HG02973 (cell line): ENCODE measurements around the gene RNF225.
A peak's percentile ranks its signal among the peaks of the same experiment; 100 is the strongest.
"Not testable (repeated sequence)": the region's sequence is repeated elsewhere in the genome, so short reads cannot be mapped to it uniquely, and the experiment has no call there.

ENCODE experiments used
- ATAC-seq: cut with Tn5 transposase; IDR thresholded peaks from one replicate; pipeline ENCODE4 v1.9.1; 2021; ENCODE audit warnings: moderate library complexity; ENCODE audit not compliant: unreplicated experiment

Gene RNF225

DNA sequence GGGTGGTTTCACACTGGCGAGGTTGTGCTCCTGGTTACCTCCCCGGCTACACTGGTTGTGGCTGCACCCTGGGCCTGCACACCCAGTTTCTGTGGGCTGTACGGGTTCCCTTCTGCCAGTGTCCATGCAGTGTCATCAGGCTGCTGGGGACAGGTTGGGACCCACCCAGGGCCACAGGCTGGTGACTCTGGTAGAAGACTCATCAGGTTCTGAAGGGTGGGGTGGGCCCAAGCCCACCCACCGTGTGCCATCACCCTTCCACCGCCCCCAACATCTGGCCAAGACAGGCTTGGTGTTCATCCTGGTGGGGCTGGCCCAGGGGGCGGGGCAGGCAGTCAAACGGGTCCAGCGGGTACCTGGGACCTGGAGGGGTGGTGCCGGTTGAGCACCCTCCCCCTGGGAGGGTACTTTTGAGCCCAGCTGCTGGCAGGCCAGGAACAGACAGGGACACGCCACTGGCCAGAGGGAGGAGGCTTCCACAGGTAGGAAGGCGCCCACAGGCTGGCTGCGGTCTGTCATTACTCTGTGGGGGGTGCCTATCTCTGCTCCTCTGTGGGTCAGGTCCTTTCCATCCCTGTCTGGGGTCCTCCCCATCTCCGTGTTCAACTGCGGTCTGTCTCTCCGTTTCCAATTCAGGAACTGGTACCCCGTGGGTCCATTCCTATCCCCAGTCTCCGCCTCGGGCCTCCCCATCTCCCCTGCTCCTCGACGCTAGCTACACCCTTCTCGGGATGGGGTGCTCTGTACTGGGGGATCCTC, at the start of gene RNF225:
RNF225 (plus strand) TSS at position 437 of the 759 bp plus-strand sequence. CDS start 434 bp downstream, outside the sequence.
- no peak for ATAC-seq

DNA sequence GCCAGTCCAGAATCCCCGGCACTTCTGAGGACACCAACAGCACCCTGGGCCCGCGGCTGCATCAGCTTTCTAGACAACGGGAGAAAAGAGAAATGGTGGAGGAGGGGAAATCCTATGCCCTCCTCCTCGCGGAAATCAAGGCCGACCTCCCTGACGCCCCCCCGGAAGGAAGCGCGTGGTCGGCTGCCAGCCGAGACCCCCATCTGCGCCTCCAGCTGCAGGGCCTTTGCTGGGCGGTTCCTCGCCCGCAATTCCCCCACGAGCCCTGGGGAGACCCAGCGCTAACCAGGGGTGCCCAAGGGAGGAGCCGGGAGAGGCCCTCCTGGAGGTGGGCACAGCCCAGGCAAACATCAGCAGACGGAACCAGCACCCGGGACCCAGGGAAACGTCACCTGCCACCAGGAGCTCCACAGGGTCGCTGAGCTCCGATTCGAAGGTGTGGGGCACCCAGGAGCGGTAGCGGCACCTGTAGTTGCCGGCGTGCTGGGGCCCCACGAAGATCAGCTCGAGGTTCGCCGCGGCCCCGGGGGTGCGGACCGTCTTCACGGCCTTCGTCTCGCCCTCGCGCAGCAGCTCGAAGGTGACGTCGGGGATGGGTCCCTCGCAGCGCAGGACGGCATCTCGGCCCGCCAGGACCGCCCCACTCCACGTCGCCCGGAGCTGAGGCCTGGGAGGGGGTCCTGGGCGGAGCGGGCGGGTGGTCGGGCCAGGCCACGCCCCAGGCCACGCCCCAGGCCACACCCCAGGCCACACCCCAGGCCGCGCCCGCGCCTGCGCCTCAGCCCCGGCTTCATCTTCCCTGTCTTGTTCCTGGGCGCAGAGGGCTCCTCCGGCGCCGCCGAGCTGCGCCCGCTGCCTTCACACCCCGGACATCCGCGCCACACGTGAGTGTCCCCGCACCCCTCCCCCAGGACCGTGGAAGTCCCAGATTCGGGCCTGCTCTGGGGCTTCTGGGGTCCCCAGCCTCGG, 48.2 kb upstream of the RNF225 start:
- ATAC-seq: peak; percentile 68

DNA sequence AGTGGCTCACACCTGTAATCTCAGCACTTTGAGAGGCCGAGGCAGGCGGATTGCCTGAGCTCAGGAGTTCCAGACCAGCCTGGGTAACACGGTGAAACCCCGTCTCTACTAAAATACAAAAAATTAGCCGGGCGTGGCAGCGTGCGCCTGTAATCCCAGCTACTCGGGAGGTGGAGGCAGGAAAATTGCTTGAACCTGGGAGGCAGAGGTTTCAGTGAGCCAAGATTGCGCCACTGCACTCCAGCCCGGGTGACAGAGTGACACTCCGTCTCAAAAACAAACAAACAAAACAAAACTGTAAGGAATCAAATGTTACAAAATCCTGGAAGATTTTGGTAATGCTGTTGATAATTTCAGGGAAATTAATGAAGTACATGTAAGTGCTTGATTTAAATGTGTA, 47.4 kb upstream of the RNF225 start:
- not testable (repeated sequence) for ATAC-seq

- ATAC-seq: no peak
Observed at GRCh38 chr19:58349590-58349989, 45.9 kb upstream of the RNF225 start.

- ATAC-seq: no peak
Observed at GRCh38 chr19:58350001-58350861, 45.2 kb upstream of the RNF225 start.

DNA sequence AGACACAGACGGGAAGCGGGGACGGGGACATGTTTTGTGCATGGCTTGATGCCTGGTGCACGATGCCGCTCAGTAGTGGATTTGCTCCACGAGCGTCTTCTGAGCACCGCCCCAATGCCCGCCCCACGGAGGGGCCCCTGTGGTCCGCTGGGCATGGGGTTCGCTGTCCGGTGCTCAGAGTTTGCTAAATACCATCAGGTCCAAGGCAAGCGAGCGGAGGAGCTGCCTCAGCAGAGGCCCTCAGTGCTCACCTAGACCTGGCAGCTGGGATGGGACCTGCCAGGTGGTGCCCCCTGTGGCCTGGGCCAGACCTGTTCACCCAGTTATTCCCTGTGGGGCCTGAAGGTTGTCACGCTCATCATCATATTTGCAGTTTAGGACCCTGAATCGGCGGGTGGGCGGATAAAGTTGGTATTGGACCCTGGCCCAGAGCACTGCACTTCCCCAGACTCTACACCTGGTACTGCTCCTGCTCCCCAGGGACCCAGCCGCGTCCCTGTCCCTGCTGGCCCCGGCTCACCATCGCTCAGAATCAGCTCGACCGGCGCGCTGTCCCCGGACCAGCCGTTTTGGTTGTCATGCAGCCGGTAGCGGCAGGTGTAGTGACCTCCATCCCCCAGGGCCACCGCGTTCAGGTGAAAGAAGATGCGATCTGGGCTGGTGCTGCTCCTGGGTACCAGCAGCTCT, 44.4 kb upstream of the RNF225 start:
- ATAC-seq: no peak

- ATAC-seq: no peak
Observed at GRCh38 chr19:58351558-58351878, 43.9 kb upstream of the RNF225 start.

DNA sequence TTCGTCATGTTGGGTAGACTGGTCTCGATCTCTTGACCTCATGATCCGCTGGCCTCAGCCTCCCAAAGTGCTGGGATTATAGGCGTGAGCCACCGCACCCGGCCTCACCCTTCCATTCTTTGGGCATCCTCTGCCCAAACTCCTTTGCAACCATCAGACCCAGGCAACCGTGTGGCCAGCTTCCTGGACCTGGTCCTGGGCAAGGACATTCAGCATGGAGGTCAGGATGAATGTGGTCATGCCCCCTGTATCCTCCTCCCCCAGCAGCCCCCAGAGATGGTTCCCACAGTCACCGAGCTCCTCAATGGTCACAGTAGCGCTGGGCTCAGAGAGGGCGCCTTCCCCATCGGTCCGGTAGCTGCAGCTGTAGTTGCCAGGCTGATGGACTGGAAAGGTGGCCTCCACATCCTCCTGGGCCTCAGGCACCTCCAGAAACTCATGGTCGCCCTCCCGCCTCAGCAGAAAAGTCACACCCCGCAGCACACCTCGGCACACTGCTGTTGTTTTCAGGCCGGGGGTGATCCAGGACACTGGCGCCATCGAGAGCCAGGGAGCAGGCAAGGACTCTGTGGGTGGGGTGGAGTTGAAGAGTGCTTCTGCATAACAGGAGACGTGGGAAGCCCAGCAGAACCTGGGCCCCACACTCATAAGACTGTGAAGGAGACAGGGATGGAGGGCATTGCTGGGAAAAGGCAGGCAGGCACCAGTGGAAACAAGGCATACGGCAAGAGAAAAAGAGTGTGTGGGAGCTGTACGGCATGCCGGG, 43.3 kb upstream of the RNF225 start:
- no peak for ATAC-seq

GRCh38 chr19:58352760-58353671, 42.4 kb upstream of the RNF225 start, which contains the start of gene A1BG:
Gene A1BG (minus strand): TSS chr19:58353492. CDS start chr19:58353437, 55 bp downstream.
- ATAC-seq: no peak

- no peak for ATAC-seq
Observed at GRCh38 chr19:58353717-58354477, 41.6 kb upstream of the RNF225 start.

- ATAC-seq: no peak
Observed at GRCh38 chr19:58354478-58355030, 40.9 kb upstream of the RNF225 start.

DNA sequence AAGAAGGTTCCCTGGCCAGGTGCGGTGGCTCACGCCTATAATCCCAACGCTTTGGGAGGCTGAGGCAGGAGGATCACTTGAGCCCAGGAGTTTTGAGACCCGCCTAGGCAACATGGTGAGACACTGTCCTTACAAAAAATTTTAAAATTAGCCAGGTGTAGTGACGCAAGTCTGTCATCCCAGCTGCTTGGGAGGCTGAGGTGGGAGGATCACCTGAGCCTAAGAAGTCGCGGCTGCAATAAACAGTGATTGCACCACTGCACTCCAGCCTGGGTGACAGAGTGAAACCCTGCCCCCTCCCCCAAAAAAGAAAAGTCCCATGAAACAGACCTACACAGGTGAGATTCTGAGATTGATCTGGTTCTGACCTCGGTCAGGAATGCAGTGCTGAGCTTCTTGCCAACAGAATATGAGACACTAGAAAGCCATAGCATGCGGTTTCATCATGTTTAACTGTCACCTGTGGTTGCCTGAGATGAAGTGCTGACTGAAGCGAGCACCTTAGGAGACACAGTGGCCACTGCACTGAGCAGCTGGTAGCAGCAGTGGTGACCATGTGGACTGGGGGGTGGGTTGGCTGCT, 40.1 kb upstream of the RNF225 start:
- no peak for ATAC-seq

DNA sequence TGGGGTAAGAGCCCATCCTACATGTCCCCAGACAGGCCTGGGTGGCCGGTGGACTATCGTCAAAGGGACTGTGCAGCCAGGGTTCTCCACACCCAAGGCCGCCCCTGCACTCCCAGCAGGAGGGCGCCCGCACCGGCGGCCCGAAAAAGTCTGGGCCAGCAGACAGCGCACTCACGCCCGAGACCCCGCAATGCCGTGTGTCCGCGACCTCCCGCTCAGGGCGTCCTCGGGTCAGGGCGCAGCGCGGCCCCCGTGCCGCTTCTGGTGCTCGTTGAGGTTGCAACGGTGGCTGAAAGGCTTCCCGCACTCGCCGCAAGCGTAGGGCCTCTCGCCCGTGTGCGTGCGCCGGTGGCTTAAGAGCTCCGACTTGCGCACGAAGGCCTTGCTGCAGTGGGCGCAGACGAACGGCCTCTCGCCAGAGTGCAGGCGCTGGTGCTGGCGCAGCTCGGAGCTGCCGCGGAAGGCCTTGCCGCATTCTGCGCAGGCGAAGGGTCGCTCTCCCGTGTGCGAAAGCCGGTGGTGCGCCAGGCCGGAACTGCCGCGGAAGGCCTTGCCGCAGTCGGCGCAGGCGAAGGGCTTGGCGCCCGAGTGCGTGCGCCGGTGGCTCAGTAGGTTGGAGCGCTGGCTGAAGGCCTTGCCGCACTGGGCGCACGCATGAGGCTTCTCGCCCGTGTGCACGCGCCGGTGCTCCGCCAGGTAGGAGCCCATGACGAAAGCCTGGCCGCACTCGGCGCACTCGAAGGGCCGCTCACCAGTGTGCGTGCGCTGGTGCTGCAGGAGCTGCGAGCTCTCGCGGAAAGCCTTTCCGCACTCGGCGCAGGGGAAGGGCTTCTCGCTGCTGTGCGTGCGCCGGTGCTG, 39.3 kb upstream of the RNF225 start:
- no peak for ATAC-seq

GRCh38 chr19:58356766-58357480, 38.5 kb upstream of the RNF225 start:
- ATAC-seq: no peak

GRCh38 chr19:58357481-58358145, 37.8 kb upstream of the RNF225 start:
- no peak for ATAC-seq
